ENCODE data around the gene CDH23.

The CDH23 gene

GRCh38 chr10:71494476-71494875 is 97.8 kb downstream of the CDH23 start:
- DNase-seq, result no peak

GRCh38 chr10:71494980-71495381 is 98.3 kb downstream of the CDH23 start:
- DNase-seq, result peak in 1 of 2 donors; percentile 30

DNA sequence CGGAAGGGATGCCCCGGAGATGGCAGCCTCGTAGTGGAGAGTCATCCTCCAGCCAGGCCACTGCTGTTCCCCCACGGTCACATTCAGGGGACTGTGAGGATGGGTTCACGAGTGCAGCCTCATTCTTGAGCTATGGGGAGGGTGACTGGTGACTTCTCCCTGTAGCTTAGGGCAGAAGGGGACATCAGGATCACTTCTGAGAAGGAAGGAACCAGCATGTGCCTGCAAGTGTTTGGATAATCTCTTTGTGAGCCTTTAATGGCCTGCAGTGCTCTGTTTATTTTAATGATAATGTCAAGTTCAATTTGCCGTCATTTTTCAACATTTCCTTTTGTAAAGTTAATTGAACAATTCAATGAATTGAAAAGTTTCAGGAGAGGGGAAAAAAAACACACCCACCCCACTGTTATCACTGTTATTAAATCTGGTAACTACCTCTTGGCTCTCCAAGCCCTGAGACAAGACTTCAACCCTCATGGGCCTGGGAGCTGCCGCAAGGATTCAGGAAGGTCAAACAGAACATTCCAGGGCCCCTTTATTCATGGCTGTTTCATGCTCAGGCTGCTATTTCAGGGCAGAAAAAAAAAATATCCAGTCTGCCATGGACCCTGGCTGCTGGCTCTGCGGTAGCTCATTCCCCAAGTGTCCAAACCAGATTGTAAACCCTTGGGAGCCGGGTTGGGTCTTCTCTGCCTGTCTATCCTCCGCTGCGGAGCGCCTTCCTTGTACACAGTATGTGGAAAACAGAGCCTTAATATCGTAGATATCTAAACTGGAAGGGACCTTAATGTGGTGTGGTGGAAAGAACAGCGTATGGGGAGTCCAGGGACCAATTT is 100.4 kb downstream of the CDH23 start:
- no peak for DNase-seq

DNA sequence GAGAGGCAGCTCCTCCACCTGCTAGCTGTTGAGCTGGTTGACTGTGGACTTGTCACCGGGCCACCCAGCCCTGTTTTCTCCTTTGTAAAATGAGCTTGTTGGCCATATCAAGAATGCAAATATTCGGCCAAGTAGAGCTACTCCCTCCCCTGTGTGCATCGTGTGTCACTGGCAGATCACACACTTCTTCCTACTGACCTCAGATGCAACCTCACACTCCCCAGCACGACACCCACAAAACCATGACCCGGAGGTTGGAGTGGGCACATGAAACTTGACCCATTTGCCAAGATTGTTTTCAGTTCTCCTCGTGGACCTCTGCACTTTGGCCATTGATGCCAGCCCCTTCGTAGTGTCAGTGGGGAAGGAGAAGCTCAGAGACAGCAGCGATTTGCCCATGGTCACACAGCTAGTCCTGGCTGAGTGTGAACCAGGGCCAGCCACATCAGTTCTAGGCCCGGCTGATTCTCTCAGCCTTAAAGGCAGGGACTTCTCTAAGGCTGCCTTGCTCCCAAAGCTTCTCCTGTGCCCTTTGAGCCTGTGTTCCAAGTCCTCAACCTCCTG is 101.1 kb downstream of the CDH23 start:
- DNase-seq, result no peak

GRCh38 chr10:71501402-71501801 is 104.7 kb downstream of the CDH23 start:
- no peak for DNase-seq

DNA sequence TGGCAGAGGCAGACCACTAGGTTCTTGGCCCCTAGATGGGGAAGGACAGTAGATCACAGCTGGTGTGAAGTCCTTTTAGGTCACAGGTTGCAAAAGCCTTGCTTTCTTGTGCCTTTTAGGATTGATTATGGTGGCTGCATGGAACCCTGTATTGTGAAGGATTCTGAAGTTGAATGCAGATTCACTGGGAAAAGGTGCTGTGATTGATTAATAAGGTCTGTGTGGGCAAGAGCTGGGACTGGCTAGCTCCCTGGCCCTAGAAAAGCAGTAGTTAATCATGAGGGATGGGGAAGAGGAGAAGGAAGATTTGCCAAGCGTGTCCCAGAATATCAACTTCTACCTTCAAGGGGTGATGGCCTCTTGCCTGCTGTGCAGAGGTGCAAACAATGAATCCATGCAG is 105.5 kb downstream of the CDH23 start:
- DNase-seq, result no peak

- no peak for DNase-seq
These were observed 106.1 kb downstream of the CDH23 start for GRCh38 chr10:71502851-71503250.

DNA sequence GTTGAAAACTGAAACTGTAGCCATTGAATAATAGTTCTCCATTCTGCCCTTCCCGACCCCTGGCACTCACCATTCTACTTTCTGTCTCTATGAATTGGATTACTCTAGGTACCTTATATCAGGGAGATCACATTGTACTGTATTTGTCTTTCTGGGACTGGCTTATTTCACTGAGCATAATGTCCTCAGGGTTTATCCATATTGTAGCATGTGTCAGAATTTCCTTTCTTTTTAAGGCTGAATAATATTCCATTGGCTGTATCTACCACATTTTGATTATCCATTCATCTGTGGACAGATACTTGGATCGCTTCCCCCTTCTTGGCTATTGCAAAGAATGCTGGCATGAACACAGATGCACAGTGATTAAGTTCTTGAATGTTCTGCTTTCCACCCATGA is 107.4 kb downstream of the CDH23 start:
- DNase-seq, result no peak

GRCh38 chr10:71504570-71504969 is 107.8 kb downstream of the CDH23 start:
- DNase-seq, result no peak

DNA sequence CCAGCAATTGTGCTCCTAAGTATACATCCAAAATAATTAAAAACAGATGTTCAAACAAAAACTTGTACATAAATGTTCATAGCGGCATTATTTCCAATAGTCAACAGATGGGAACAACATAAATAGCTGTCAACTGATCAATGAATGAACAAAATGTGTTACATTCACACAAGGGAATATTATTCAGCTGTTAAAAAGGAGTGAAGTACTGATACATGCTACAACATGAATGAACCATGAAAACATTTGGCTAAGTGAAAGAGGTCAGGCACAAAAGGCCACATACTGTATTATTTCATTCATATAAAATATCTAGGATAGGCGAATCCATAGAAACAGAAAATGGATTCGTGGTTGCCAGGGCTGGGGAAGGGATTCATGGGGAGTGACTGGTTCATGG is 109.1 kb downstream of the CDH23 start:
- DNase-seq, result no peak

- DNase-seq, result no peak
These were observed 112.7 kb downstream of the CDH23 start for GRCh38 chr10:71509444-71509843.

GRCh38 chr10:71511206-71511605 is 114.5 kb downstream of the CDH23 start:
- DNase-seq, result no peak

GRCh38 chr10:71512312-71512711 is 115.6 kb downstream of the CDH23 start:
- no peak for DNase-seq

DNA sequence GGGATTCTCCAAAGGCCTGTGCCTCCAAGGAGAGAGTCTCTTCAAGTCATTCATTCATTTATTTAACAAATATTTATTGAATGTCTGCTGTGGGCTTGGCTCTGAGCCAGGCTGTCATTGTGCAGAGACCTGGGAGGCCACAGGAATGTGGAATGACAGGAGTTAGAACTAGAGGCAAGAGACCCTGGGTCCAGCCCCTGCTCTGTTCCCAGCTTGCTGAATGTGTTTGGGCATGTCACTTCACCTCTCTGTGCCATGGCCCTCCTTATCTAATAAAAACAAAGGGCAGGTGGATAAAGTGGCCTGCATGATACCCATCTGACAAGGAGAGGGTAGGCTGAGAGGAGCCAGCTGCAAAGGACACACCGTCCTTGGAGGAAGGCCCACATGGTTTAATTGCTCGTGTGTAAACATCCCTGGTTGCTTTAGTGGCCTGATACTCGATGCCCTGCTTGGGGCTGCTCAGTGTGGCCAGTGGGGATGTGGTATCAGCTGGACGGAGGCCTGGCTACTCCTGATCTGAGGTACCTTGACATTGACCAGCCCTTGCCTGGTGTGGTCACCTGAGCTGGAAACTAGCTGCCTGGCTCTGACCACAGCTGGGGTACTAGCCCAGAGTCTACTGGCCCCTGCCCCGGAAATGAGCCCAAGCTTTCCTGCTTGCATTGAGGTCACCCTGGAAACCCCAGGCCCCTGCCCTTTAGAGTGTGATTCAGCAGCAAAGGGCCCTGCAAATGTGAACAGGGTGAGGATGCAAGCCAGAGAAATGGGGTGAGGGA is 116.2 kb downstream of the CDH23 start:
- no peak for DNase-seq

- no peak for DNase-seq
These were observed 116.8 kb downstream of the CDH23 start for GRCh38 chr10:71513540-71513853.

- no peak for DNase-seq
These were observed 117.2 kb downstream of the CDH23 start for GRCh38 chr10:71513936-71514335.

- no peak for DNase-seq
These were observed 118.9 kb downstream of the CDH23 start for GRCh38 chr10:71515531-71516172.

- no peak for DNase-seq
These were observed 120.2 kb downstream of the CDH23 start for GRCh38 chr10:71516890-71517289.

GRCh38 chr10:71517298-71518169 is 120.8 kb downstream of the CDH23 start:
- no peak for DNase-seq

DNA sequence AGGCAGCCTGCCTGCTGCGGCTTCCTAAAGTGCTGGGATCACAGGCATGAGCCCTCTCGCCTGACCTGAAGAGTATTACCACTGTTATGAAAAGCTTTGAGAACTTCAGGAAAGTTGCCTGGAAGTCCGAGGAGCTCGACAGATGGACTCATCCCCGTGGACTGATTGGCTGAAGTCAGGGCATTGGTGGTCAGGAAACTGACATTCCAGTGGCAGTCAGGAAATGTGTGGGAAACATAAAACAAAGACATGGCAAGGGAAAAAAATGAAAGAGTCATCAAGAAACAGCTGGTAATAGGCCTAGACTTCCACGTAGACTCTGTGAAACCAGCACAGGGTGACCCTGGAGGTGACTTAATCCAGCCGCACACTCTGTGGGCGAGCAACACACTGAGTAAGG is 123.3 kb downstream of the CDH23 start:
- no peak for DNase-seq

DNA sequence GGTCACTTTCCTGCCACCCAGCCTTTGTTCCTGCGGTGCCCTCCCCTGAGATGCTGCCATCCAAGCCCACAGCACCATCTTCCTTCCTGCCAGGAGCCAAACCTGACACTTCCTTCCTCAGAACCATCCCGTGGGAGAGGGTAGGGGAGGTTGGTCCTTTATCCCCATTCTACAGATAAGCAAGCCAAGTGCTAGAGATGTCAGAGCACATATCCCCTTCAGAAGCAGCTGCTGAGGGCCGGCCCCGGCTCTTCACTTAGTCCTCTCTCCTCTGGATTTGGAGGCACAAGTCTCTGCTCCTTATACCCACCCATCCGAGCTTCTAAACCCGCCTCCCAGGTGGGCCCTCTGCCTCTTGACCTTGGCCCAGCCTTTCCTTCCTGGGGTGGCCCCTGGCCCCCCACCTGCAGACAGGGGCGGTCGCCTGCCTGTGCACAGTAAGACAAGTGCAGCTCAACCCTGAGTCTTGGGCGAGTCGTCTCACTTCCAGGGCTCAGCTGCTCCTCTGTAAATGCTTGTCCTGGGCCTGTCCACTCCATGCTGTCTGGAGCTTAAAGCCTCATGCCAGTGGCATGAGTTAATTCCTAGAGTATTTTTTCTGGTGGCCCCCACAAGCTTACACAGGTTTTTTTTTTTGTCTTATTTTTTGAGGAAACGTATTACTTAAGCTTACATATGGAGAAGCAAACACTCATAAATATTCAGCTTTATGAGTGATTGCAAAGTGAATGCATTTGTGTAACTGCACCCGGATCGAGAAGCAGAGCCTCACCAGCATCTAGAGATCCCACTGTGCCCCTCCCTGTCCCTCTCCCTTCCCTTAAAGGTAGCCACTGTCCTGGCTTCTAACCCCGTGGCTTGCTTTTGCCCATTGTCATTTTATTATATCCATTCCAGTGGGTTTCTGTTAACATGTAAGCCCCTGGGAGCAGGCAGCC is 125.1 kb downstream of the CDH23 start:
- DNase-seq, result no peak

Measured in CD4-positive, alpha-beta T cell treated with Interleukin-1 beta for 1 hour (primary cell).